ENCODE measurements around the gene OR4L1. TPM values are rescaled to one million over a fixed set of nuclear protein-coding genes. Genes with fewer than 3 reads are reported as not detected.

Gene OR4L1
- total RNA-seq, 2 experiments from 2014 or later, result not detected

Other genes starting within 250 kb of the OR4L1 start
- not detected for gene OR4K2, start 184.9 kb upstream of the OR4L1 start, total RNA-seq
- not detected for gene OR4K5, start 139.4 kb upstream of the OR4L1 start, total RNA-seq
- not detected for gene OR4K1, start 129.1 kb upstream of the OR4L1 start, total RNA-seq
- not detected for gene OR4K15, start 84.5 kb upstream of the OR4L1 start, total RNA-seq
- gene OR4Q2, start 57.9 kb upstream of the OR4L1 start, total RNA-seq, result not detected
- gene OR4K14, start 40.7 kb upstream of the OR4L1 start, total RNA-seq, result not detected
- not detected for gene OR4K13, start 24.0 kb upstream of the OR4L1 start, total RNA-seq
- not detected for gene OR4K17, start 50.7 kb downstream of the OR4L1 start, total RNA-seq
- gene OR4N5, start 78.8 kb downstream of the OR4L1 start, total RNA-seq, result not detected
- gene OR11G2, start 130.9 kb downstream of the OR4L1 start, total RNA-seq, result not detected
- gene OR11H6, start 163.7 kb downstream of the OR4L1 start, total RNA-seq, result not detected
- not detected for gene OR11H7, start 168.9 kb downstream of the OR4L1 start, total RNA-seq
- not detected for gene OR11H4, start 179.2 kb downstream of the OR4L1 start, total RNA-seq
- gene TTC5, start 245.9 kb downstream of the OR4L1 start, total RNA-seq, result 10 to 100 TPM; 21.8 to 22.0 TPM